ENCODE data around the gene PPTC7.
"Not testable (repeated sequence)": the region's sequence is repeated elsewhere in the genome, so short reads cannot be mapped to it uniquely, and the experiment has no call there.

PPTC7 gene

GRCh38 chr12:110561471-110562201, 21.5 kb downstream of the PPTC7 start:
- DNase-seq (ENCODE audit: low read depth) = no peak

- no peak for DNase-seq (ENCODE audit: low read depth)
Measured at GRCh38 chr12:110560946-110561345, 22.2 kb downstream of the PPTC7 start.

DNA sequence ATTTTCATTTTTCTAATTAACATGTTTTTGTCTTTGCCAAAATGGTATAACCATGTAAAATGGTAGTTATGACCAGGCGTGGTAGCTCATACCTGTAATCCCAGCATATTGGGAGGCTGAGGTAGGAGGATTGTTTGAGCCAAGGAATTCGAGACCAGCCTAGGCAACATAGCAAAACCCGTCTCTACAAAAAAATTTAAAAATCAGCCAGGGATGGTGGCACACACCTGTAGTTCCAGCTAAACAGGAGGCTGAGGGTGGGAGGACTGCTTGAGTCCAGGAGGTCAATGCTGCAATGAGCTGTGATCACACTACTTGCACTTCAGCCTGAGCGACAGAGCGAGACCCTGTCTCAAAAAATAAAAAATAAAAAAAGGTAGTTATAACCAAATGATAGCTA, 23.1 kb downstream of the PPTC7 start:
- no peak for DNase-seq (ENCODE audit: low read depth)

- not testable (repeated sequence) for DNase-seq (ENCODE audit: low read depth)
Measured at GRCh38 chr12:110558945-110559344, 24.2 kb downstream of the PPTC7 start.

GRCh38 chr12:110557300-110557699, 25.8 kb downstream of the PPTC7 start:
- DNase-seq (ENCODE audit: low read depth) = no peak

DNA sequence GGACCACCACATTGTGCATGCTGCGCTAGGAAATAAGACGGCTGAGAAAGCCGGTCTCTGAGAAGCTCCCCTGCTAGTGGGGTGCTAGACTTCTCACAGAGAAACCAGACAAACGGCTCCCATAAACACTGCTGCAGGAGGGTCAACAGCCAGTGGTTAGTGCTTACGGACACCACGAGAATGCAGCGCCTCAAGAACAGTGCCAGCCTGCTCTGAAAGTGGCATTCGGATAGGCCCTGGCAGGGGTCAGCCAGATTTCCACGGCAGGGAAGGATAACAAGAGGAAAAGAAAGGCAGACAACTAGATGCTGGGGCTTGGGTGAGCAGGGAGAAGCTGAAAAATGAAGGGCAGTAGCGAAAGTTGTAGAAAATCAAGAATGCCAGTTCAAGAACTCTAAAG, 26.4 kb downstream of the PPTC7 start:
- no peak for DNase-seq (ENCODE audit: low read depth)

DNA sequence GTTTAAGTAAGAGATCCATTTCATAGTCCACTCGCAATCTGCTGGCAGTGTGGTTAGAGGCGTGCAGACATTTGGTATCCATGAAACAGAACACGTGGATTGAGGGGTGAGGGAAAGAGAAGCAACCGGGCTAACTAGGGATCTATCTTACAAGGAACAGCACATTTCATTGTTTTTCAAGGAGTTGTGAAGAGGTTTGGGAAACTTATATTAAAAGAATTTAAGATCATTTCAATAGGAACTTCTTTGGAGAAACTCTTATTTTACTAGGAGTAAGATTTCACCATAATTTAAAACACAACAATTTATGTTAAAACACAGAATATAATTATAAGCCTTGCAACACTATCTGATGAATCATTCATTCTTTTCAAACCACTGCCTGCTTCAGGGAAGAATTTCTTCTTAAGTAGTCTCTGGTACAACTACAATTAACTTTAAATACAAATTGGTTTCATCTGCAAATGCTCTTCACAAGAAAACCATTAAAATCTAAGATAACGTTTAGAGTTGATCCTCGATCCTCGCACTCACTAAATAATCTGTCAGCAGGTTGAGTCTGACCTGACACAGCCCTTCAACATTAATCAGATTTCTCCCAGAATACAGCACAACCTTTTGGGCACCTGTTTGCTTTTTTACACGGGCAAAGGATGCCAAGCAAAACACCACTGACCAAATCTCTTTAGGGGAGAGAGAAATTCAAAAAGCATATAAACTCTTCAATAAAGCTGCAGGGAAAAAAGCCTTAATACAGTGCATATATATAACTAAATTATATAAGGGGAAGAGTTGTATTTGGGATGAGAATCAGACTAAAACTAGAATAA, 27.3 kb downstream of the PPTC7 start:
- no peak for DNase-seq (ENCODE audit: low read depth)

GRCh38 chr12:110554184-110554583, 28.9 kb downstream of the PPTC7 start:
- DNase-seq (ENCODE audit: low read depth) = no peak

DNA sequence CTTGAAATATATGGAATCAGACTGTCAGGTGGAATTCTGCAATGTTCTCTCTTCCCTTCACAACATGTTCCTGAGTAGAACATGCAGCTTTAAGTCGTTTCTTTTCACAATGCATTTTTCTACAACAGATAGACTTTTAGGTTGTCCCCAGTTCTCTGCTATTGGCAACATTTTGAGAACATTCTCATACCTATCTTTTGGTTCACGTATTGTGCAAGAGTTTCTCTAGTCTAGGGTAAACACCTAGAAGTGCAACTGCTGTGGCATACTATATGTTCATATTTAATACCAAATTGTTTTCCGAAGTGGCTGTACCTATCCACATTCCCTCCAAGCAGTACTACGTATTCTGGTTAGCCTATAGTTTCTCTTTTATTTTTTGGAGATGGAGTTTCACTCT, 32.1 kb downstream of the PPTC7 start:
- DNase-seq (ENCODE audit: low read depth) = no peak

DNA sequence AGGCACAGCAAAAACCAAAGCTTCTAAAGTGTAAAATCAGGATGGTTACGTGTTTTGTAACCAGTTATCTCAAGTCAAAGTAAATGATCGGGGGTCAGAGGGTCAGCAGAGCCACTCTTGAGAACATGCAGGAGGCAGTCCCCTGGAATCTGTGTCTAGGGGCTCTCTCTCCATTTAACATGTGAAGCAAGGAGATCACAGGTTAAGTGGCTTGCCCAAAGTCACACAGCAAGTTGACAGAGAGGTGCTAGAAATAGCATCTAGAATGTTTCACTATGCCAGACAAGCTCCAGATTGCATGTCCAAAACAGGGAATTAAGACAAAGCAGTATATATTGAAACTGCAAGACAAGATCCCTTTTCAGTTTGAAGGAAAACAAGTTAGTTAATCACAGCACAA, 33.4 kb downstream of the PPTC7 start:
- no peak for DNase-seq (ENCODE audit: low read depth)

DNA sequence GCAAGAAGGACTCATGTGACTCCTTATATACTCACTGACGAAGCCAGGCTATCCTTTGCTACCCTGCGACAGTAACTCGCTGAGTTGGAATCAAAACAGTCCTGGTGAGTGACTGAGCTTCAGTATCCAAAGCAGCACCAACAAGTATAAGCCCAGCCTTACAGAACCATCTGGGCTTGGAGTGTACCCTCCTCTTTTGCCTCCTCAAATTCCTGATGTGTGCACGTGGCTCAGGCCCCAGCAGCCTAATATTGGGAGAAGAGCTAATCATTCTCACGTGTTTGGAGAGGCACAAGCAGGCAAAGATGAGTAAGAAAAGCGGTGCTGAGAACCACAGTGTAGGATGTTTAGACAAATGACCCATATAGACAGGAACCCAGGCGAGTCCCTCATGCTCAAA, 34.4 kb downstream of the PPTC7 start:
- no peak for DNase-seq (ENCODE audit: low read depth)

- no peak for DNase-seq (ENCODE audit: low read depth)
Measured at GRCh38 chr12:110547090-110547489, 36.0 kb downstream of the PPTC7 start.

DNA sequence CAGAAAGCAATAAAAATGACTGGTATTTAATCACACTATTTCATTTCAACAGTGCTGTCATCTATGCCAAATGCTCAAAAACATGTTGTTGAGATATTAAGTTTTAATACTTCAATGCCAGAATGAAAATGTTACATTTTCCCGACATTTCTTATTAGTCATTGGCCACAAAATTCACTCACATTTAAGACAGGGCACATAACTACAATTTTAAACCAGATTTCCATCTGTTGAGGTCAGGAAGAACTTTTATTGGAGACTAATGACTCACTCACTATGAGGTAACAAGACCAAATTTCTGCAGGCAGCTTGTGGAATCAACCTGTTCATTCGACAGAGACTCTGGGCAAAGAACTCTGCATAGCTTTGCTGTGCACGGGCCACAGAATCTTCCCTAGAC, 36.8 kb downstream of the PPTC7 start:
- DNase-seq (ENCODE audit: low read depth) = no peak

DNA sequence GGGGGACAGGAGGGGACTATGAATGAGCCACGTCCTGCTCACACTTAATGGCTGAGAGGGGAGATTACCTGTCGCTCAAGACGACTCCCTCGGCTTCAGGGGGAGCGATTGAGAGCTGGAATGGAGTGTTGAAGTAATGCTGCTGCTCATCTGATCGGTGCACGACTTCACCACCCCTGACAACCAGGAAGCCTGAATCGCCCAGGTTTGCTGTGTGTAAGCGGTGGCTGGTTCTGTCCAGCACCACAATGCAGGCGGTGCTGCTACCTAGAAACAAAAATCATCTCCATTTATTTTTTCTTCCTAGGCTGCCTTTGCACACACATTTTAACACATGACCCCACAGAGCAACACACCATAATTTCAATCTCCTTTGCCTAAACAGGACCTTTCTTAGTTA, 37.3 kb downstream of the PPTC7 start:
- DNase-seq (ENCODE audit: low read depth) = no peak

GRCh38 chr12:110545259-110545658, 37.9 kb downstream of the PPTC7 start:
- not testable (repeated sequence) for DNase-seq (ENCODE audit: low read depth)

GRCh38 chr12:110543965-110544364, 39.2 kb downstream of the PPTC7 start:
- DNase-seq (ENCODE audit: low read depth) = no peak

DNA sequence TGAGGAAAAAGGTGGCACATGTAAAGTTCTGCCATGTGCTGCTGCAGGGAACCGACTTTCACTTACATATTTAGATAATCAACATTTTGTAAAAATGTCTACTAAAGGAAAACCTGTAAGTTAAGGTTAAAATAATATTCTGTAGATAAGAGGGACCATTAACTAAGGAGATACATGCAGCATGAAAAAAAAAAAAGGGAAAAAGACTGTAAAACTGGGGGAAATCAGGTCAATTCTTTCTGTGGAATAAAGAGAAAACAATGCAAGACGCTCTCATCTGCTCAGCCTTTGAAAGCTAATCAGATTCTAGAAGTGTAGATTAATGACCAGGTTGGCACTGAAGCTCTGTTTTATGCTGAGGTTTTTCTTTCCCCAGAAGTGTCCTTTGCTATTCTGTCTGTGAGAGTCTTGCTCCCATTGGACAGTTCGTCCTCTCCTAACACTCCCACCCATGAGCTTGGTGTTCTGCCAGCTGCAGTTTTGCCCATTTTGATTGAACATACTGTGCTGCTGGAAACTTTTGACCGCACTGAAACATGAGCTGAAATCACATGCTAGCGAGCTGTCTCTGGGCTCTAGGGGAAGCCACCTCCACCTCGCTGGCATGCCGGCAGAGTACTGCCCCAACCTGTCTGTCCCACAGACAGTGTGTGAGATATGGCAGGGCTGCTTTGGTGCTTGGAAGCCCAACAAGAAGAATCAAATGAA, 39.7 kb downstream of the PPTC7 start:
- DNase-seq (ENCODE audit: low read depth) = no peak

DNA sequence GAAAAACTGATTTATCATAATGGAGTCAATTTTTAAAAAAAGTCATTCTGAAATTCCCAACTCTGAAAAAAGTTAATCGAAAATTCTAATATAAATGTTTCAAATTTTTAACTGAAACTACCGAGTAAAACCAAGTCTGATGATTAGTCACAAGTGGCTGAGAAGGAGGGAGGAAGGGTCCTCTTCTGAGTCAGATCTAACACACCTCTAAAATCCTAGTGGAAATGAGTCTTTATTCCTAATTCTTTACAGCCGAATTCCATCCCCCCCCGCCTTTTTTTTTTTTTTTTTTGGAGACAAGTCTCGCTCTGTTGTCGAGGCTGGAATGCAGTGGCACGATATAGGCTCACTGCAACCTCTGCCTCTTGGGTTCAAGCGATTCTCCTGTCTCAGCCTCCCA, 43.1 kb downstream of the PPTC7 start:
- DNase-seq (ENCODE audit: low read depth) = no peak

DNA sequence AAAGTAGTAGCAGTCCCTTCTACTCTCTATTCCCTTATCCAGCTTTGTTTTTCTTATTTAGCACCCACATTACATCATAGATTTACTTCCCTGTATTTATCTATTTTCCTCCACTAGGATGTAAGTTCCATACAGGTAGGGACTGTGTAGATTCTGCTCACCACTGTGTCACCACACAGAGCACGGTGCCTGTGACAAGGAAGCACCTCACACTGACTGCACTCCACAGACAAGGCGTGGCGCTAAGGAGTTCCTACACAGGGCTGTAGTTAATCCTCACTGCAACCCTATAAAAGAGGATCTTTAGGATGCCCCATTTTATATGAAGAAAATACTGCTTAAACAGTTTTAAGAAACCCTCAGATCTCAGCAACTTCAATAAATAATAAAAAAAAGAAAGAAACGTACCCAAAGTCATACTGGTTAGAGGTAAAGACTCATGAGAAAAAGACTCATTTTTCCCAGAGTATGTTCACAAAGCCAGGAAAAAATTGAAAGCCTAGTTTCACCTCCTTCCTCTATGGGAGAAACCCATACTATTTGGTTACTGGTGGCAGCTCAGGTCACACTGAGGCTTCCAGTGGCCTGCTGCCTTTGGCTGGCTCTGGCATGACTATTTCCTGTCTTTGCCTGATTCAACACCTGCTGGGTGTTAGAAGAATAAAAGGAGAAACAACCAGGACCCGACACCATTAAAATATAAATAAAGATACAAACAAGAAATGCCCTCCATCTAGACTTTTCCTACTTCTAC, 44.1 kb downstream of the PPTC7 start:
- no peak for DNase-seq (ENCODE audit: low read depth)

DNA sequence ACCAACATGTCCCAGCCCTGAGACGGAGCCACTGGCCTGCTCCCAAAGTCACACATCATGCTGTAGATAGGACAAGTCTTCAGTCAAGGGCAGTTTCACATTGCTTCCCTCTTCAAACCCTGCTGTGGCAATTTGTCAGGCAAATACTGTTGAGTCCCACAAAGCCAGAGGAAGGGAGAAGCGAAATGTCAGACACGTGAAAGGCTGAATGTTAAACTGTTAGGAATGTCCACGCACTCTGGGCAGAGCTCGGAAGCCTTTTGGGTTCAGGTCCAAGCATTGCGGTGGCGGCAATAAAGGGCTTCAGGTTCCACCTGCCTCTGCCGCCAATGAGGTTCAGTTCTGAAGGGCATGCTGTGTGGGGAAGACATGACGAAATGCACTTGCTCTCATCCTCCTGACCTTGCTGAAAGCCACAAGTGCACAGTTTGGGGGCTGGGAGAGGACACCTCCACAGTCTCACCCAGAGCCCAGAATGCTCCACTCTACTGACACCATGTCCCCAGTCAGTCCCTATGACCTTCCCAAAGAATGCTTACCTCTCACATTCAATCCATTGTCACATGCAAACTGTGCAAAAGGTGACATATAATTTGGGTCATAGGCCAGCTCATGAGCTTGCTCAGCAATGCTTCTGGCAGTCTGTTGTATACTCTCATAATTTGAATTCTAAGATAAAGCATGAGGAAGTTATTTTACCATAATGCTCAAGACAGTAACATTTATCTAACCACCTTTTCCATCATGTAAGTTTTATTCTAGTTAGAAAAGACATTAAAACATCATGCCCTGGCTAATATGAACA, 45.3 kb downstream of the PPTC7 start:
- DNase-seq (ENCODE audit: low read depth) = no peak

DNA sequence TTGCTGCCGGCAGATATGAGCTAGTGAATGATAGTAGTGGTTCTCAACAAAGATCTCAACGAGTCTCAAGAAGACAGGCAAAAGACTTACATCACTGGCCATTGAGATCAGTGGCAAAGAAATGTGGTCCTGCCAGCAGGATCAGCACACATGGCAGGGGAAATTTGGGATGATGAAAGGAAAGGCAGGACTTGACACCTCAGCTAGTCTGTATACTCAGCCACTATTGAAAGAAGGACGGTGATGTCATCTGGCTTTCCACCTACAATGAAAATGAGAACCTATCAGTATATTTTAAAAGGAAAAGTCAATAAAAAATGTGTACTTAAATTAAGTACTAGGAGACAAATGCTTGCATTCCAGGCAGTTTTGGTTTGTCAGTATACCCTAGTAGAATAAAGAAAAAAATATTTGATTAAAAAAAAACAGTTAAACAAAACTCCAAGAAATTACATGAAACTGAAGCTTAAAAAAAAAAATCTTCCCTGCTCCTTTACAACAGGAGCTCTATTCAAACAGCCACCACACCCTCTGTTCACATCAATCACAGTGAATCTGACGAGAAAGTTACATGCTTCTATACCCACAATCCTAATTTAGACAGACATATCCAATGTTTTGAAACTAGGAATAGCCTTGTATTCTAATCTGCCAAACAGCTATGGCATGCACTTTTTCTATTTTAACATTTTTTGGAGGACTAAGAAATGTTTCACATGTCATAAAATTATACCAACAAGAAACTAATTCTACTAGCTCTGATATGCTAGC, 46.1 kb downstream of the PPTC7 start:
- no peak for DNase-seq (ENCODE audit: low read depth)

All from stimulated activated CD8-positive, alpha-beta memory T cell treated with anti-CD3 and anti-CD28 coated beads, Interleukin-15, amount 100 ng/mL, for 24 hours (primary cell).